GM19397 (cell line): ENCODE data around the gene CACNG4.

Experiments used
- ATAC-seq: cut with Tn5 transposase; IDR thresholded peaks from one replicate; pipeline ENCODE4 v1.9.1; 2021; ENCODE audit warnings: mild to moderate bottlenecking, moderate library complexity; ENCODE audit not compliant: unreplicated experiment

The CACNG4 gene

GRCh38 chr17:66963909-66964771 lies at the start of gene CACNG4:
TSS of gene CACNG4 (plus strand) at chr17:66964707. CDS start at chr17:66964912, 205 bp downstream.
- ATAC-seq, result no peak

GRCh38 chr17:66915204-66915611 lies 49.3 kb upstream of the CACNG4 start:
- no peak for ATAC-seq

- no peak for ATAC-seq
These were observed 48.7 kb upstream of the CACNG4 start for GRCh38 chr17:66915792-66916191.

DNA sequence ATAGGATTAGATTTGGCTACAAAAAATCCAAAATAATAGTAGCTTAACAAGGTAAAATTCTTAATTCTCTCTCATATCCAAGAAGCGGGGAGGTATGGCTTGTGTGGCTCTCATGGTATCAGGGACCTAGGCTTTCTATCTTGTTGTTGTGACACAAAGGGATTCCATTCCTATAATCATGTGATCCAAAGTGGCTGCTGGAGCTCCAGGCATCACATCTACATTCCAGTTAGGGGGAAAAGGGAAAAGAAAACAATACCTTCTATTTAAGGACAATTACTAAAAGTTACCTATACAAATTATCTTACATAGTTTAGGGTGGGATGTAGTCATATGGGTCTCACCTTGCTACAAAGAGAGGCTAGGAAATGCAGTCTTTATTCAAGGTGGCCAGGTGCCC lies 47.6 kb upstream of the CACNG4 start:
- ATAC-seq, result no peak

GRCh38 chr17:66918896-66919295 lies 45.6 kb upstream of the CACNG4 start:
- no peak for ATAC-seq

GRCh38 chr17:66920435-66920834 lies 44.1 kb upstream of the CACNG4 start:
- no peak for ATAC-seq

GRCh38 chr17:66920950-66921349 lies 43.6 kb upstream of the CACNG4 start:
- no peak for ATAC-seq

DNA sequence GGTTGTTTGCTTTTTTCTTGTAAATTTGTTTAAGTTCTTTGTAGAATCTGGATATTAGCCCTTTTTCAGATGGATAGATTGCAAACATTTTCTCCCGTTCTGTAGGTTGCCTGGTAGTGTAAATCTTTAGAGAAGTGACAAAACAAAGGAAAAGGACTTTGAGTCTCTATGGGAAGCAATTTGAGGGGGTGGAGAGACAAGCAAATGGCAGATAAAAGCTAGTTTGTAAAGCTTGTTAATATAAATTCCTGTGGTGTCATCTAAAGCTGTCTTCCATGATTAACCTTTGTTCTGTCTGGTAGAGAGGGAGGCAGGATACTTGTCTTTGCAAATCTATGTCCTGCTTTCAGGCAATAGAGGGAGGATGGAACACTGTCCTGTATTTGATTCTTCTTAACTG lies 40.6 kb upstream of the CACNG4 start:
- ATAC-seq, result no peak

GRCh38 chr17:66925811-66926500 lies 38.6 kb upstream of the CACNG4 start:
- ATAC-seq, result no peak

GRCh38 chr17:66928949-66929348 lies 35.6 kb upstream of the CACNG4 start:
- no peak for ATAC-seq

- ATAC-seq, result no peak
These were observed 34.9 kb upstream of the CACNG4 start for GRCh38 chr17:66929591-66929990.

- no peak for ATAC-seq
These were observed 33.6 kb upstream of the CACNG4 start for GRCh38 chr17:66930933-66931332.

DNA sequence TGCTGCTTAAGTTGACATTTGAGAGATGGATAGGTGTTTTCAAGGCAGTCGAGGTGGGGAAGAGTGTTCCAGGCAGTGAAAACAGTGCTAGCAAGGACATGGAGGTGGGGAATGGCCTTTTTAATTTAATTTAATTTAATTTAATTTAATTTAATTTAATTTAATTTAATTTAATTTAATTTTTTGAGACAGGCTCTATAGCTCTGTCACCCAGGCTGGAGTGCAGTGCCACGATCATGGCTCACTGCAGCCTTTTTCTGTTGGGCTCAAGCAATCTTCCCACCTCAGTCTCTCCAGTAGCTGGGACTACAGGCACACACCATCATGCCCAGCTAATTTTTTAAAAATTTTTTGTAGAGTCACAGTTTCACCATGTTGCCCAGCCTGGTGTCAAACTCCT lies 32.2 kb upstream of the CACNG4 start:
- ATAC-seq, result no peak

GRCh38 chr17:66934040-66934439 lies 30.5 kb upstream of the CACNG4 start:
- ATAC-seq, result no peak

DNA sequence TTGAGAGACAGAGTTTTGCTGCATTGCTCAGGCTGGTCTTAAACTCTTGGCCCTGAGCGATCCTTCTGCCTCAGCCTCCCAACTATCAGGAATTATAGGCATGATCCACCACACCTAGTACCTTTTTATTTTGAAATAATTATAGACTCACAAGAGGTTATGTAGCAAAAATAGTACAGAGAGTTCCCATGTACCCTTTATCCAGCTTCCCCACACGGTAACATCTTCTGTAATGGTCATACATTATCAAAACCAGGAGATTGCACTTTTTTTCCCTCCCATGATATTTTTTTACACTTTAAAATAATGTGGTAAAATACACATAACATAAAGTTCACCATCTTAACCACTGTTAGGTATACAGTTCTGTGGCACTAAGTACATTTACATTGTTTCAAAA lies 28.8 kb upstream of the CACNG4 start:
- ATAC-seq, result no peak

- no peak for ATAC-seq
These were observed 25.9 kb upstream of the CACNG4 start for GRCh38 chr17:66938656-66939055.

GRCh38 chr17:66939461-66940114 lies 24.9 kb upstream of the CACNG4 start:
- ATAC-seq, result no peak

GRCh38 chr17:66941249-66941648 lies 23.3 kb upstream of the CACNG4 start:
- ATAC-seq, result no peak

GRCh38 chr17:66941773-66942450 lies 22.6 kb upstream of the CACNG4 start:
- ATAC-seq, result no peak

DNA sequence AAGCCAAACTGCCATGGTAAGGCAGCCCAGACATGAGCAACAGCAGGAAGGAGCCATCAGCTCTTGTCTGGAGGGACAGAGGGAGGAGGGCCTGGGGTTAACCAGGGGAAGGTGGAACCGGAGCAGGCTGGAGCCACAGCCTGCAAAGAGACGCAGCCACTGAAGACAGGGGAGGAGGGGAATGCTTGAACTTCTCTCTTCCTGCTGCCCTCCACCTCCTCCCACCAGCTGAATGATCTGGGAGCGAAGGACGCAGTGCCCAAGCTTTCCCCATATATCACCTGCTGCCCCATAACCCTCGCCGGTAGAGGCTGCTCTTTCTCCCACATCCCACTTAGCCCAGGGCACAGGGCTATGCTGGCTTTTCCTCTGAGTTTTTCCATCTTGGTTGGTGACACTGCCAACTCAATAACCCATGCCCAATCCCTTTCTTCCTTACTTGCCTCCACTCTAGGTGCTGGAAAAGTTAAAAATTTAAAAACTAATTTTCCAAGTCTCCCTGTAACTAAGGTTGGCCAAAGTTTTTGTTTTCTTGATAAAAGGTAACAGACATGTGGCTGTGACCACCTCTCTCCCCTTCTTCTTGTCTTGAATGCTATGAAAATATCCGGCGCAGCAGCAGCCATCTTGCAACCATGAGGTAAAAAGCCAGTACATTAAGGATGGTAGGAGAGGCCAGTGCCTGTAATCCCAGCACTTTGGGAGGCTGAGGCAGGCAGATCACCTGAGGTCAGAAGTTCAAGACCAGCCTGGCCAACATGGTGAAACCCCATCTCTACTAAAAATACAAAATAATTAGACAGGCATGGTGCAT lies 21.8 kb upstream of the CACNG4 start:
- no peak for ATAC-seq
